ENCODE data around the gene MAN2A2.

- TF ChIP-seq ZBTB7A (IDR thresholded peaks at IDR 0.05; ENCODE audit: low read depth) (no peak), MAX (IDR thresholded peaks at IDR 0.05) (no peak), YY1 (IDR thresholded peaks at IDR 0.05; ENCODE audit: low read depth) (no peak), CREB1 (IDR thresholded peaks at IDR 0.05; ENCODE audit: low read depth) (no peak), TAF1 (IDR thresholded peaks at IDR 0.05; ENCODE audit: low read depth) (no peak), EP300 (IDR thresholded peaks at IDR 0.05; ENCODE audit: borderline replicate concordance) (no peak), CEBPB (IDR thresholded peaks at IDR 0.05) (no peak), FOXM1 (IDR thresholded peaks at IDR 0.05; ENCODE audit: borderline replicate concordance, low read depth) (no peak), NFIC (IDR thresholded peaks at IDR 0.05) (no peak), RAD21 (IDR thresholded peaks at IDR 0.05; ENCODE audit: low read depth) (no peak)
These were observed 34.0 kb upstream of the MAN2A2 start for GRCh38 chr15:90869140-90869541.
